Right cardiac atrium (tissue), 5 donors: ENCODE results near the gene KLC1. TPM values are rescaled to one million over a fixed set of nuclear protein-coding genes. Genes with fewer than 3 reads are reported as not detected.
"Not testable (repeated sequence)": the region's sequence is repeated elsewhere in the genome, so short reads cannot be mapped to it uniquely, and the experiment has no call there.

ENCODE experiments used
- ATAC-seq, 2 donors: fragments of 200-7000 bp; cut with Tn5 transposase; one replicate each; pipeline versions ENCODE4 v1.8.0 to v1.9.1; 2020; ENCODE audit warnings: moderate library complexity in 2 of 2, mild to moderate bottlenecking in 1 of 2
- DNase-seq, 3 donors: peaks; one replicate each; pipeline ENCODE4 v3.0.0-alpha.2; 2020
- H3K27ac ChIP-seq: one replicate; pipeline ENCODE4 v1.5.1; 2013; ENCODE audit warnings: mild to moderate bottlenecking, low read length, control low read depth, moderate library complexity
- H3K27me3 ChIP-seq: one replicate; pipeline ENCODE4 v1.6.1; 2013; ENCODE audit not compliant: control insufficient read depth, insufficient read depth
- H3K4me1 ChIP-seq: one replicate; pipeline ENCODE4 v1.6.1; 2013; ENCODE audit warnings: low read length; ENCODE audit not compliant: control insufficient read depth, insufficient read depth
- H3K4me3 ChIP-seq: one replicate; pipeline ENCODE4 v1.5.1; 2013; ENCODE audit warnings: low read length, control low read depth
- H3K9me3 ChIP-seq: one replicate; pipeline ENCODE4 v1.6.1; 2013; ENCODE audit warnings: low read length; ENCODE audit not compliant: control insufficient read depth
- WGBS: extraction: QIAGEN DNeasy Blood & Tissue Kit; methylation state at CpG from one replicate; pipeline ENCODE4 v1.1.7; 2013; 5-methylcytosine and 5-hydroxymethylcytosine counted together
- intact Hi-C, 4 donors: fragments of 100-400 bp; cut with DNase I; formaldehyde crosslinking; loops; one replicate each; pipeline versions ENCODE4 v1.11.0 to v1.14.0; 2022 to 2023
- polyA plus RNA-seq: library from polyadenylated mRNA; stranded (reverse); fragments of 200-250 nt; gene quantifications from one replicate; pipeline ENCODE4 v1.2.3, GENCODE V29; 2013
- total RNA-seq, 4 donors: library from RNA; stranded (reverse); fragmentation: NEBNext Ultra II Directional; extraction: Animal tissue kit (Norgen Biotek cat#: 25700); gene quantifications; one replicate each; pipeline ENCODE4 v1.2.1, GENCODE V29; 2021
- donor health status: healthy with polysubstance abuse.
- donor health status: DM: no; HTN: yes; CAD: no.
- donor health status: DM: no; HTN: no; CAD: no.
- donor health status: DM: no; HTN: yes; CAD: no; lungs with severe emphysema.
- donor health status: DM: yes; HTN: yes; CAD: no.

The KLC1 gene
- total and polyA plus RNA-seq, 5 donors: 110 to 137 (median 126) TPM

GRCh38 chr14:103646189-103646588 lies 17.2 kb downstream of the KLC1 start:
- 65% methylated on average over 3 of the region's 3 CpGs for WGBS
- intact Hi-C loops: no loop called here
- no peaks in the 10 kb centered on the region for H3K4me1 ChIP-seq
- no peaks in the 10 kb centered on the region for H3K27me3 ChIP-seq
- H3K27ac ChIP-seq: no peak overlapping the region
- ATAC-seq (peak in 1 of 2 donors; percentile 40), DNase-seq (no peak)
- no peaks in the 10 kb centered on the region for H3K9me3 ChIP-seq
- no peak overlapping the region for H3K4me3 ChIP-seq

GRCh38 chr14:103649001-103649400 lies 20.0 kb downstream of the KLC1 start:
- DNase-seq: no peak
- WGBS: 97% methylated on average over 3 of the region's 3 CpGs
- no peak for ATAC-seq
- Histone ChIP-seq H3K9me3 (no peaks in the 10 kb centered on the region), H3K4me1 (peaks cover 8% of the 10 kb centered on the region), H3K4me3 (no peak overlapping the region), H3K27ac (no peak overlapping the region), H3K27me3 (no peaks in the 10 kb centered on the region)
- intact Hi-C loops: no loop called here

- ATAC-seq: no peak
- H3K27me3 ChIP-seq: no peaks in the 10 kb centered on the region
- 68% methylated on average over 4 of the region's 4 CpGs for WGBS
- no peak overlapping the region for H3K4me3 ChIP-seq
- intact Hi-C loops: no loop called here
- no peak overlapping the region for H3K27ac ChIP-seq
- H3K9me3 ChIP-seq: no peaks in the 10 kb centered on the region
- DNase-seq: no peak
- H3K4me1 ChIP-seq: peaks cover 8% of the 10 kb centered on the region
Observed at GRCh38 chr14:103650213-103650612, 21.2 kb downstream of the KLC1 start.

GRCh38 chr14:103651585-103651984 lies 22.6 kb downstream of the KLC1 start:
- no peak for ATAC-seq
- WGBS: 69% methylated on average over 7 of the region's 7 CpGs
- Histone ChIP-seq H3K9me3 (no peaks in the 10 kb centered on the region), H3K4me1 (peaks cover 8% of the 10 kb centered on the region), H3K4me3 (no peak overlapping the region), H3K27me3 (no peaks in the 10 kb centered on the region), H3K27ac (no peak overlapping the region)
- no peak for DNase-seq
- intact Hi-C loops: no loop called here

- no peaks in the 10 kb centered on the region for H3K27me3 ChIP-seq
- intact Hi-C loops: no loop called here
- H3K27ac ChIP-seq: no peak overlapping the region
- ATAC-seq (no peak), DNase-seq (no peak)
- H3K4me1 ChIP-seq: peaks cover 8% of the 10 kb centered on the region
- H3K4me3 ChIP-seq: no peak overlapping the region
- H3K9me3 ChIP-seq: no peaks in the 10 kb centered on the region
- WGBS: 65% methylated on average over 3 of the region's 3 CpGs
Observed at GRCh38 chr14:103652806-103653205, 23.8 kb downstream of the KLC1 start.

- H3K27me3 ChIP-seq, H3K4me1 ChIP-seq, intact Hi-C loops, DNase-seq, H3K4me3 ChIP-seq, H3K9me3 ChIP-seq: not testable (repeated sequence)
- ATAC-seq: peak; percentile 18 to 30
- 34% methylated on average over 10 of the region's 10 CpGs for WGBS
- H3K27ac ChIP-seq: peak overlapping the region; percentile 67
Observed at GRCh38 chr14:103653336-103653735, 24.3 kb downstream of the KLC1 start.

- DNase-seq (no peak), ATAC-seq (peak; percentile 36 to 41)
- H3K4me3 ChIP-seq: no peak overlapping the region
- peaks cover 10% of the 10 kb centered on the region for H3K4me1 ChIP-seq
- intact Hi-C loops: no loop called here
- H3K27me3 ChIP-seq: no peaks in the 10 kb centered on the region
- H3K27ac ChIP-seq: peak overlapping the region; percentile 67
- WGBS: 45% methylated on average over 4 of the region's 4 CpGs
- H3K9me3 ChIP-seq: no peaks in the 10 kb centered on the region
Observed at GRCh38 chr14:103653805-103654204, 24.8 kb downstream of the KLC1 start.

GRCh38 chr14:103654619-103655018 lies 25.6 kb downstream of the KLC1 start:
- Histone ChIP-seq H3K27me3 (no peaks in the 10 kb centered on the region), H3K27ac (no peak overlapping the region), H3K4me3 (no peak overlapping the region), H3K9me3 (no peaks in the 10 kb centered on the region), H3K4me1 (peaks cover 10% of the 10 kb centered on the region)
- intact Hi-C loops: no loop called here
- 75% methylated on average over 6 of the region's 6 CpGs for whole genome bisulfite sequencing
- ATAC-seq (no peak), DNase-seq (no peak)

- Histone ChIP-seq H3K27ac (no peak overlapping the region), H3K9me3 (no peaks in the 10 kb centered on the region), H3K4me1 (peaks cover 10% of the 10 kb centered on the region), H3K27me3 (no peaks in the 10 kb centered on the region), H3K4me3 (no peak overlapping the region)
- intact Hi-C loops: no loop called here
- ATAC-seq (no peak), DNase-seq (no peak)
- 69% methylated on average over 4 of the region's 4 CpGs for WGBS
Observed at GRCh38 chr14:103656031-103656755, 27.2 kb downstream of the KLC1 start.

GRCh38 chr14:103656756-103657133 lies 27.7 kb downstream of the KLC1 start:
- ATAC-seq: no peak
- H3K4me1 ChIP-seq: peaks cover 6% of the 10 kb centered on the region
- no peak overlapping the region for H3K4me3 ChIP-seq
- no peak overlapping the region for H3K27ac ChIP-seq
- DNase-seq: no peak
- H3K27me3 ChIP-seq: no peaks in the 10 kb centered on the region
- 84% methylated on average over 1 of the region's 1 CpG for WGBS
- H3K9me3 ChIP-seq: no peaks in the 10 kb centered on the region
- intact Hi-C loops: no loop called here

GRCh38 chr14:103657471-103657870 lies 28.5 kb downstream of the KLC1 start:
- WGBS: 69% methylated on average over 13 of the region's 13 CpGs
- DNase-seq (peak in 1 of 3 donors; percentile 28), ATAC-seq (peak; percentile 25 to 52)
- Histone ChIP-seq H3K4me1 (peaks cover 6% of the 10 kb centered on the region), H3K9me3 (no peaks in the 10 kb centered on the region), H3K27me3 (no peaks in the 10 kb centered on the region), H3K27ac (no peak overlapping the region), H3K4me3 (no peak overlapping the region)
- intact Hi-C loops: no loop called here

GRCh38 chr14:103659631-103660030 lies 30.6 kb downstream of the KLC1 start:
- DNase-seq (no peak), ATAC-seq (no peak)
- H3K9me3 ChIP-seq: no peaks in the 10 kb centered on the region
- no peak overlapping the region for H3K27ac ChIP-seq
- intact Hi-C loops: no loop called here
- no peaks in the 10 kb centered on the region for H3K27me3 ChIP-seq
- WGBS: 90% methylated on average over 7 of the region's 7 CpGs
- peaks cover 2% of the 10 kb centered on the region for H3K4me1 ChIP-seq
- H3K4me3 ChIP-seq: no peak overlapping the region
